Lower lobe of right lung (tissue), 2 donors: Measurements from ENCODE around the gene NT5C3B. TPM values are rescaled to one million over a fixed set of nuclear protein-coding genes. Genes with fewer than 3 reads are reported as not detected.
"Not testable (repeated sequence)": the region's sequence is repeated elsewhere in the genome, so short reads cannot be mapped to it uniquely, and the experiment has no call there.

Experiments used
- ATAC-seq, 2 donors: fragments of 200-7000 bp; cut with Tn5 transposase; one replicate each; pipeline ENCODE4 v1.9.1; 2020 to 2022; ENCODE audit warnings: mild to moderate bottlenecking in 2 of 2, moderate library complexity in 2 of 2
- DNase-seq: peaks from one replicate; pipeline ENCODE4 v3.0.0-alpha.2; 2020
- H3K27ac ChIP-seq: fragments of 200-600 bp; one replicate; pipeline ENCODE4 v1.8.0; 2022
- H3K27me3 ChIP-seq: fragments of 200-600 bp; one replicate; pipeline ENCODE4 v1.8.0; 2022; ENCODE audit warnings: low read depth
- H3K36me3 ChIP-seq: fragments of 200-600 bp; one replicate; pipeline ENCODE4 v1.8.0; 2022; ENCODE audit warnings: mild to moderate bottlenecking
- H3K4me1 ChIP-seq: fragments of 200-600 bp; one replicate; pipeline ENCODE4 v1.8.0; 2022
- H3K4me3 ChIP-seq: fragments of 200-600 bp; one replicate; pipeline ENCODE4 v1.8.0; 2022; ENCODE audit warnings: mild to moderate bottlenecking
- H3K9me3 ChIP-seq: fragments of 200-600 bp; one replicate; pipeline ENCODE4 v1.8.0; 2022
- CTCF ChIP-seq: fragments of 200-600 bp; IDR thresholded peaks from one replicate; pipeline ENCODE4 v1.8.0; 2022; ENCODE audit warnings: antibody characterized with exemption, mild to moderate bottlenecking
- intact Hi-C: fragments of 100-400 bp; cut with DNase I; formaldehyde crosslinking; loops from one replicate; pipeline ENCODE4 v1.11.0; 2022
- total RNA-seq: library from RNA; stranded (reverse); fragmentation: NEBNext Ultra II Directional; extraction: Animal tissue kit (Norgen Biotek cat#: 25700); gene quantifications from one replicate; pipeline ENCODE4 v1.2.1, GENCODE V29; 2021
- donor health status: DM: no; HTN: yes; CAD: no; lungs with severe emphysema.

The NT5C3B gene
- total RNA-seq, 1 donor from 2014 or later: 32.0 TPM

- peak within 1 kb of the TSS; percentile 97 for H3K27ac ChIP-seq
- H3K36me3 ChIP-seq: peaks cover 31% of the 10 kb centered on the region
- peak; percentile 23 for TF ChIP-seq CTCF
- no peaks in the 10 kb centered on the region for H3K27me3 ChIP-seq
- H3K4me3 ChIP-seq: peak within 1 kb of the TSS; percentile 100
- ATAC-seq: peak; percentile 98
- H3K9me3 ChIP-seq: no peaks in the 10 kb centered on the region
- peaks cover 36% of the 10 kb centered on the region for H3K4me1 ChIP-seq
- DNase-seq: peak; percentile 93
- intact Hi-C loops: no loop called here
These were observed 29.0 kb upstream of the NT5C3B start, which contains the start of gene KLHL11 for GRCh38 chr17:41864836-41865595. Gene KLHL11 (minus strand): TSS chr17:41865423. CDS start chr17:41865370, 53 bp downstream.

GRCh38 chr17:41864498-41864835 lies 28.4 kb upstream of the NT5C3B start:
- no peaks in the 10 kb centered on the region for H3K27me3 ChIP-seq
- intact Hi-C loops: no loop called here
- H3K36me3 ChIP-seq: peaks cover 25% of the 10 kb centered on the region
- DNase-seq (no peak), ATAC-seq (peak in 1 of 2 donors; percentile 80)
- peak overlapping the region; percentile 100 for H3K4me3 ChIP-seq
- TF ChIP-seq CTCF: no peak
- no peaks in the 10 kb centered on the region for H3K9me3 ChIP-seq
- H3K4me1 ChIP-seq: peaks cover 36% of the 10 kb centered on the region
- H3K27ac ChIP-seq: peak overlapping the region; percentile 97

GRCh38 chr17:41863074-41863848 lies 27.2 kb upstream of the NT5C3B start:
- ATAC-seq (no peak), DNase-seq (no peak)
- peak overlapping the region; percentile 100 for H3K4me3 ChIP-seq
- H3K4me1 ChIP-seq: peaks cover 36% of the 10 kb centered on the region
- H3K36me3 ChIP-seq: peaks cover 14% of the 10 kb centered on the region
- no peaks in the 10 kb centered on the region for H3K27me3 ChIP-seq
- no peak for TF ChIP-seq CTCF
- H3K9me3 ChIP-seq: no peaks in the 10 kb centered on the region
- H3K27ac ChIP-seq: no peak overlapping the region
- intact Hi-C loops: no loop called here

GRCh38 chr17:41860254-41860931 lies 24.4 kb upstream of the NT5C3B start:
- ATAC-seq (no peak), DNase-seq (no peak)
- intact Hi-C loops: no loop called here
- Histone ChIP-seq H3K27me3 (no peaks in the 10 kb centered on the region), H3K36me3 (no peaks in the 10 kb centered on the region), H3K4me3 (no peak overlapping the region), H3K27ac (no peak overlapping the region), H3K4me1 (peaks cover 33% of the 10 kb centered on the region), H3K9me3 (no peaks in the 10 kb centered on the region)
- TF ChIP-seq CTCF: no peak

- H3K4me3 ChIP-seq, H3K9me3 ChIP-seq, H3K4me1 ChIP-seq, DNase-seq, ATAC-seq, H3K27ac ChIP-seq, intact Hi-C loops, H3K27me3 ChIP-seq: not testable (repeated sequence)
- peaks cover 38% of the 10 kb centered on the region for H3K36me3 ChIP-seq
These were observed 15.3 kb upstream of the NT5C3B start for GRCh38 chr17:41851382-41851781.
